Measurements from ENCODE around the gene FOSL1.

The FOSL1 gene

GRCh38 chr11:65859812-65860277 is 40.3 kb downstream of the FOSL1 start:
- peak overlapping the region; percentile 80 for H2AFZ ChIP-seq
- peak overlapping the region; percentile 76 for H3K9ac ChIP-seq
- no peak for TF ChIP-seq CTCF (IDR thresholded peaks at IDR 0.05)
- peak overlapping the region; percentile 97 for H3K4me2 ChIP-seq (ENCODE audit: low read length)
- H3K4me3 ChIP-seq (ENCODE audit: low read depth, low read length): peak overlapping the region; percentile 90
- H3K79me2 ChIP-seq: peaks cover 5% of the 10 kb centered on the region
- H3K36me3 ChIP-seq (ENCODE audit: control insufficient read depth, insufficient read depth, low read length): no peaks in the 10 kb centered on the region
- H3K4me1 ChIP-seq: peaks cover 11% of the 10 kb centered on the region
- H3K27ac ChIP-seq: peak overlapping the region; percentile 100
- H3K27me3 ChIP-seq (ENCODE audit: control insufficient read depth, insufficient read depth, low read length): no peaks in the 10 kb centered on the region
- H3K9me3 ChIP-seq (ENCODE audit: control insufficient read depth, low read length): no peaks in the 10 kb centered on the region

- H3K36me3 ChIP-seq (ENCODE audit: control insufficient read depth, insufficient read depth, low read length): no peaks in the 10 kb centered on the region
- H3K4me1 ChIP-seq: peaks cover 11% of the 10 kb centered on the region
These were observed 40.9 kb downstream of the FOSL1 start for GRCh38 chr11:65859095-65859811.

GRCh38 chr11:65858681-65859087 is 41.5 kb downstream of the FOSL1 start:
- Histone ChIP-seq H3K4me3 (ENCODE audit: low read depth, low read length) (peak overlapping the region; percentile 90), H3K79me2 (peaks cover 5% of the 10 kb centered on the region), H3K9ac (no peak overlapping the region), H3K4me1 (peaks cover 11% of the 10 kb centered on the region), H2AFZ (peak overlapping the region; percentile 80), H3K27me3 (ENCODE audit: control insufficient read depth, insufficient read depth, low read length) (no peaks in the 10 kb centered on the region), H3K27ac (peak overlapping the region; percentile 100), H3K4me2 (ENCODE audit: low read length) (peak overlapping the region; percentile 97), H3K9me3 (ENCODE audit: control insufficient read depth, low read length) (no peaks in the 10 kb centered on the region), H3K36me3 (ENCODE audit: control insufficient read depth, insufficient read depth, low read length) (no peaks in the 10 kb centered on the region)
- TF ChIP-seq CTCF (IDR thresholded peaks at IDR 0.05): no peak

More at GRCh38 chr11:65859095-65859811, 40.9 kb downstream of the FOSL1 start:
- Histone ChIP-seq H3K27me3 (ENCODE audit: control insufficient read depth, insufficient read depth, low read length) (no peaks in the 10 kb centered on the region), H3K9me3 (ENCODE audit: control insufficient read depth, low read length) (no peaks in the 10 kb centered on the region), H3K4me2 (ENCODE audit: low read length) (peak overlapping the region; percentile 97), H3K27ac (peak overlapping the region; percentile 100), H3K4me3 (ENCODE audit: low read depth, low read length) (peak overlapping the region; percentile 90), H2AFZ (peak overlapping the region; percentile 80), H3K79me2 (peaks cover 5% of the 10 kb centered on the region), H3K9ac (peak overlapping the region; percentile 76)
- peak; percentile 4 for TF ChIP-seq CTCF (IDR thresholded peaks at IDR 0.05)

- TF ChIP-seq CTCF (IDR thresholded peaks at IDR 0.05): no peak
- Histone ChIP-seq H2AFZ (peak within 1 kb of the TSS; percentile 80), H3K27me3 (ENCODE audit: control insufficient read depth, insufficient read depth, low read length) (no peaks in the 10 kb centered on the region), H3K4me2 (ENCODE audit: low read length) (peak within 1 kb of the TSS; percentile 97), H3K9ac (peak within 1 kb of the TSS; percentile 84), H3K27ac (peak within 1 kb of the TSS; percentile 100), H3K4me1 (peaks cover 11% of the 10 kb centered on the region), H3K79me2 (peaks cover 5% of the 10 kb centered on the region), H3K9me3 (ENCODE audit: control insufficient read depth, low read length) (no peaks in the 10 kb centered on the region), H3K4me3 (ENCODE audit: low read depth, low read length) (peak within 1 kb of the TSS; percentile 90), H3K36me3 (ENCODE audit: control insufficient read depth, insufficient read depth, low read length) (no peaks in the 10 kb centered on the region)
These were observed 42.1 kb downstream of the FOSL1 start, which contains the start of gene CFL1 for GRCh38 chr11:65857853-65858680. TSS of gene CFL1 (minus strand) at chr11:65858180. CDS start at chr11:65858099, 81 bp downstream.
